NCI-H526 treated with DMSO at 0.1 percent for 48 hours (cell line): ENCODE data around the gene IWS1.
"Not testable (repeated sequence)": the region's sequence is repeated elsewhere in the genome, so short reads cannot be mapped to it uniquely, and the experiment has no call there.

Experiments used
- DNase-seq: peaks from one replicate; lab custom pipeline; 2025; lab: John Stamatoyannopoulos, UW

Gene IWS1

DNA sequence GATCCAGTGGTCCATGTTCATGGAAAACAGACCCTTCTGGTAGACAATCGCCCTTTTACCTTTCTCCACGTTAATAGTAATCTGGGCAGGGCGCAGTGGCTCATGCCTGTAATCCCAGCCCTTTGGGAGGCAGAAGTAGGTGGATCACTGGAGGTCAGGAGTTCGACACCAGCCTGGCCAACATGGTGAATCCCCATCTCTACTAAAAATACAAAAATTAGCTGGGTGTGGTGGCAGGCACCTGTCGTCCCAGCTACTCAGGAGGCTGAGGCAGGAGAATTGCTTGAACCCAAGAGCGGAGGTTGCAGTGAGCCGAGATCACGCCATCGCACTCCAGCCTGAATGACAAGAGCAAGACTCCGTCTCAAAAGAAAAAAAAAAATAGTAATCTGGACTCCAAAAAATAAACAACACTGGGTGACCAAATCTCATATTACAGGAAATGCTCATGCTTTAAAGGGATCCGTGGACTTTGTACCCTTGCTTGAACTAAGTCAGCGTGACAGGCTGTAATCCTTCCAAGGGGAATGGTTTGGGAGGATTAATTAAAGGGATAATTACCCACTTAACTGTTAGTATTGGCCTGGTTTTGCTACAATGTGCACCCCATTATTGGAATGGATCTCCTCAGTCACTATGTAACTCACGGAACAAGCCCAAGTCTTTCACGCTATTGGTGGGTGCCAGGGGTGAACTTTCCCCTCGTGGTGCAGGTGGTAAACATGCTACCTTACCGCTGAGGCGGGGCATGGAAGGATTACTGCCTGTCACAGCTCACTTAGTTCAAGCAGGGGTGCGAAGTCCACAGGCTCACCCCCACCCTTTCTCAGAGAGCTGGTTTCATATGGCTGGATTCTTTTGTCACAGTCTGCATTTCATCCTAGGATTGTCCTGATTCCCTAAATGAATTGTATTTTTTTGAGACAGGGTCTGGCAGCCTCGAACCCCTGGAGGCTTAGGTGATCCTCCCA is 71.4 kb downstream of the IWS1 start:
- DNase-seq = peak; percentile 53

DNA sequence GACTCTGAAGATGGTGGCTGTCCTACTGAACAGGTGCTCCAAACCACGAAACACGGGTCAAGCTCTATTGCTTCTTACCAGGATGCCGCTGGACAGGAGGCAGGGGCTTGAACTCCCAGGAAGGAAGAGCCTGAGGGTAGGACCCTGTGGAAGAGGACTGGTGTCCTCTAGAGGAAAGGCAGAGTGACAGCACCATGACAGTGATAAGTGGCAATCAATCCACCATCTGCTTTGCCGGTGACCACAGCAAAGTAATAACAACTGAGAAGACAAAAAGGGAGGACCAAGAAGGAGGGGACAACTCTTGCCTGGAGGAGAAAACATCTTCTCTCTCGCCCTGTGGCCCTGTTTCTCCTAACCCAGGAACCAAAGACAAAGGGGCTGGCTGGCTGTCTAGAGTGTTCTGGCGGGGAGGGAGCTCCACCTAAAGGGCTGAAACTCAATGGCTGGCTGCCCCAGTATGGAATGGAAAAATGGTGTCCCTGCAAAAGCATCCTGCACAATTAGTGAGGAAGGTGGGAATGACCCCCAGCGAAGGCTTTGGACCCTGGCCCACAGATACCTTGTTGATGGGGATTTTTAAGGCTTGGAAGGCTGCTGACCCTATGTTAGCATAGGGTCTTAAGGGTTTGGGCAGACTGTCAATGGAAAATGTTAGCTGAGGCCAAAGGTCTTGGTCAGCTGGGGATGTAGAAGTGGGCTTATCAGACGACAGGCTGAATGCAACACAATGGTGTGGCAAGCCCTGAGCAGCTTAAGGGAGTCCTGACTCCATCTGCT is 72.7 kb downstream of the IWS1 start:
- no peak for DNase-seq

DNA sequence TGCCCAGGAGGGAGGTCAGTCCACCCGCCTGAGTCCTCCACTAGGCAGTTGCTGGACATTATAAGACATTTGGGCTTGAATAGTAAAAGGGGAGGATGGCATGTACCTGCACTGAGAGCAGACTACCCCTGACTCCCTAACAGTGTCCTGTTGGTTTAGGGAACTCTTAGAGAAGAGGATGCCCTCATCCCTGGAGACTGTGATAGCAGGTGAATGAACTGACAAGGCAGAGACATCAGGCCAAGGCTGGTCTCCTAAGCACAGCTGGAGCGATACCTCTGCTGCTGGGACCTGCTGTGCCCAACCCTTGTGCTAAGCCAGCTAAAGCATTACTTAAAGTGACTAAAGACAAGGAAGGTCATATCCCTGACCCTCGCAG is 73.3 kb downstream of the IWS1 start:
- no peak for DNase-seq

DNA sequence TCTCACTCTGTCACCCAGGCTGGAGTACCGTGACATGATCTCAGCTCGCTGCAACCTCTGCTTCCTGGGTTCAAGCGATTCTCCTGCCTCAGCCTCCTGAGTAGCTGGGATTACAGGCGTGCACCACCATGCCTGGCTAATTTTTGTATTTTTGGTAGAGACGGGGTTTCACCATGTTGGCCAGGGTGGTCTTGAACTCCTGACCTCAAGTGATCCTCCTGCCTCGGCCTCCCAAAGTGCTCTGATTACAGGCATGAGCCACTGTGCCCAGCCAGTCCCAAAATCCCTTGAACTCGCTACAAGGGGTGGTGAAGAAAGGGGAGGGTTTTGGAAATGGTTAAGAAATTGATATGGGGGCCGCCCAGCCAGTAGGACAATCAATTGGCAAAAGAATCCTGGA is 73.9 kb downstream of the IWS1 start:
- not testable (repeated sequence) for DNase-seq

DNA sequence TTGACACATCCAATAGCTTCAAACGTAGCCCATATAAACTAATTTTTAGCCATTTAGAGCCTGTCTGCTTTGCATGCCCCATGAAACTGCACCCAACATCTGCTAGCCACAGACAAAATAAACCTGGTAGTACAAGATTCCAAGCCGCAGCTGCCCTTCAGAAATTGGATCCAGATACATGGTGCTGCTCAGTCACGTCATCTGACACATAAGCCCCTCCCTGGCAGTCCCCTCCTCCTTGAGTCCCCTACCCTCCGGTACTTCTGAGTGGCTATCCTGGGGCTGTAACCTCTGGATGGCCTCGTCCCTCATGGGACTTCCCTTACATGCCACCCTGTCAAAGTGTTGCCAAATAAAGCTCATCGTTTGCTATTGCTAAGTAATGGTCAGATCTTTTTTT is 74.3 kb downstream of the IWS1 start:
- DNase-seq = no peak

DNA sequence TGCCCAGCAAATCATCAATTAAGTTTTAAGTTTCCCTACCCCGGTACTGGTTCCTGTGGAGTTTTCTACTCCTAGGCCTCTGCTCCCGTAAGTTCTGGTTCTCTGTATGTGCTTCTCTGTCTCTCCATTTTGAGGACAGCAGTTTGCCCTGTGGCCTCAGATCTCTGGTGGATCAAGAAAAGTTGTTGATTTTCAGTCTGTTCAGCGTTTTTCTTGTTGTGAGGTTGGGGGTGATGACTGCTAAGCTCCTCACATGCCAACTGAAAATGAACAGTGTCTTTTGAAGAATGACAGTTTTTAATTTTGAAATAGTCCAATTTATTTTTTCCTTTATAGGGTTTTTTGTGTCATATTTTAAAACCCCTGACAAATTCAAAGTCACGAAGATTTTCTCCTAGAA is 76.4 kb downstream of the IWS1 start:
- DNase-seq = no peak

DNA sequence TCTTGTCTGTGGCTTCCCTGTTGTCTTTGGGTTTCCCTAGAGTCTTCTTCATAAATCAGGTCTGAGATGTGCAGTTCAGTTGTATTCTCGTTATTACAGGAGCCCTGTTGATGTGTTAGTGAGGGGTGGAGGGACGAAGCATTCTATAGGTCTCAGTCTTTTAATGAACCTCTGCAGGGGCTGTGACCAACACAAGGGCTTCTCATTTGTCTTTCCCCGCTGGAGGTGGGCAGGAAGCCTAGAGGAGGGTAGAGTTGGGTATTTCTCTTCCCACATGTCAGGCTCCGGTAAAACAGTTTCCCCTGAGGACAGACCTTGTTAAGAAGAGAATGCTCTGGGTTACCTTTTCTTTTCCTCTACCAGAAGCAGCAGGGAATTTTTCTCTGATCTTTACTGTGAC is 76.9 kb downstream of the IWS1 start:
- no peak for DNase-seq

DNA sequence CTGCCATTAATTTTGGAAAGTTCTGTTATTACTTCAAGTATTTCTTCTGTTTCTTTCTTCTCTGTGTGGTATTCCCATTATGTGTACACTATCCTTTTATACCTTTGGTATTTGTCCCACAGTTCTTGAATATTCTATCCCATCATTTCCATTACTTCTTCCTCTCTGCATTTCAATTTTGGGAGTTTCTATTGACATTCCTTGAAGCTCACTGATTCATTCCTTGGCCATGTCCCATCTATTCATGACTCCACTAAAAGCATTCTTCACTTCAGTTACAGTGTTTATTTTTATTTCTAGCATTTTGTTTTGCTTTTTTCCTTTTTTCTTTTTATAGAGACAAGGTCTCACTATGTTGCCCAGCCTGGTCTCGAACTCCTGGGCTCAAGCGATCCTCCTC is 77.8 kb downstream of the IWS1 start:
- no peak for DNase-seq

DNA sequence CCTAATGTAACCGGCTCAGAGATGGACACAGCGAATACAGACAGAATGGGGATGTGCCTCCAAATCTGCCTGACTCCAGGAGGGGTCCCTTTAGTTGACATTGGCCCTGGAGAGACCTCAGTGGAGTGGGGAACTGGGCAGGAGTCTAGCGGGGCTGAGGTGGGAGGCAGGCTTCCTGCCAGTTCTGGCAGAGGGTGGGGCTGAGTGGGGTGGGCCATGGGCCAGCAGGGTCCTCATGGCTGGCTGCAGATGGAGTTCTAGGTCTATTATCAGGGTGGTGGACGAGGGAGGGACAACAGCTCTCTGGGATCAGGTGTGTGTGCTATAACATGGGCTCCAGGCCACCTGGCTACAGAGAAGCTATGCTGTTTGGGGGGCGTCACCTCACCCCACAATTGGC is 86.9 kb downstream of the IWS1 start:
- no peak for DNase-seq

DNA sequence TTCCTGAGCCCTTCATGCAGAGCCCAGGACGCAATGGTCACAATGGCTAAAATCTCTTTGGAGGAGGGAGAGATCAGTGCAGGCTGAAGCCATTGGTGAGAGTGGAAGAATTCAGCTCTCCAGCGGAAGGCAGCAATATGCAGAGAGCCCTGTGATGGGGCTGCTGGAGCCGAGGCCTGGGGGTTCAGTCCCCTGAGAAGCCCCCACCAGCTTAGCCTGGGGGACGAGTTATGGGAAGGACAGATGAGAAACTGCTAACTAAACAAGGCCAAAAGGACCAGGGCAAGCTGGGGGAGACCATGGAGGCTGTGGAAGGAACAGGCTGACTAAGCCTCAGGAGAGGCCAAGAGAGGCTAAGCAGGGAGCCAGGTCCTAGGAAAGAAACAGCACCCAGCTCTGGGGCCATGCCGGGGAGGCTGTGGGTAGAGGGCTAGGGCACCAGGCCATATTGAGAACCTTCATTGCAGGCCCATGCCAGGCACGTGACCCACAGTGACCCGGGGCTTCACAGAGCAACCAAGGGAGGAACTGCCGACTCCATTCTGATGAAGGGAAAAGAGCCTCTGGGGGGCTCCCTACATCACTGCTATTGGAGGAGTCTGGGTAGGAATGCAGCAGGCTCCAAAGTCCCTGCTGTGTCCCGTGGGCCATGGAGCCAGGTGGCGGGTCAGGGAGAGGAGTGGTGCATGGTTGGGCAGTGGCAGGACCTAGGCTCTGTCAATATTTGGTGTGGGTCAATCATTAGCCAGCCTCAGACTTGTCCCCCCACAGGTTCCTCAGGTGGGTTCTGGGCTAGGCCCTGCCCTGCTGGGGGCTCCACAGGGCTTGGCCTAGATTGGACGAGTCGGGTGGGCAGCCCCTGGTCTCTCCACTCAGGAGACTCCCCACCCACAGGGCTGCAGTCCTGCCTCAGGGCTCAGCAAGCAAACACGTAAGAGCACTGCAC is 88.2 kb downstream of the IWS1 start:
- no peak for DNase-seq

DNA sequence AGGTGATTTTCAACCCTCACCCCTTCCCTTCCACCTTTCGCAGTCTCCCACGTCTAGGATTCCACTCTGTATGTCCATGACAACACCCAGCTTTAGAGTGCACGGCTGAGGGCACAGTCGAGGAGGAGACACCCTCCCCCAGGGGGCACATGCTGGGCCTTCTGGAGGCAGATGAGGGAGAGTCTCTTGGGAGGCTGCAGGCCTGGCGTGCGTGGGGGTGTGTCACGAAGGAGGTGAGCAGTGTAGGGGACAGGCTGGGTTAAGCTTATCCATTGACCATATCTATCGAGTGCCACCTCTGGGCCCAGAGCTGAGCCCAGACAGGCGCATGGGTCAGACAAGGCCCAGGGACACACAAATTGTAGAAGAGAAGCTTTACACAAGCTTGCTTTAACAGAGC is 89.2 kb downstream of the IWS1 start:
- DNase-seq = no peak

DNA sequence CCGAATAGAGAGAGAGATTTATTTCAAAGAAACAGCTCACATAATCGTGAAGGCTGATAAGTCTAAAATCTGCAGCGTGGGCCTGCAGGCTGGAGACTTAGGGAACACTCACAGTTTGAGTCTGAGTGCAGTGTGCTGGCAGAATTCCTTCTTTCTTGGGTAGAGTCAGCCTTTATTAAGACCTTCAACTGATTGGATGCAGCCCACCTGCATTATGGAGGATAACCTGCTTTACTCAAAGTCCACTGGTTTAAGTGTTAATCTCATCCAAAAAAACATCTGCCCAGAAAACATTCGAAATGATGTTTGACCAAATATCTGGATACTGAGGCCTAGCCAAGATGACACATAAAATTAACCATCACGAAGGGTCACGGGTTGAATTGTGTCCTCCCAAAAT is 91.8 kb downstream of the IWS1 start:
- no peak for DNase-seq

DNA sequence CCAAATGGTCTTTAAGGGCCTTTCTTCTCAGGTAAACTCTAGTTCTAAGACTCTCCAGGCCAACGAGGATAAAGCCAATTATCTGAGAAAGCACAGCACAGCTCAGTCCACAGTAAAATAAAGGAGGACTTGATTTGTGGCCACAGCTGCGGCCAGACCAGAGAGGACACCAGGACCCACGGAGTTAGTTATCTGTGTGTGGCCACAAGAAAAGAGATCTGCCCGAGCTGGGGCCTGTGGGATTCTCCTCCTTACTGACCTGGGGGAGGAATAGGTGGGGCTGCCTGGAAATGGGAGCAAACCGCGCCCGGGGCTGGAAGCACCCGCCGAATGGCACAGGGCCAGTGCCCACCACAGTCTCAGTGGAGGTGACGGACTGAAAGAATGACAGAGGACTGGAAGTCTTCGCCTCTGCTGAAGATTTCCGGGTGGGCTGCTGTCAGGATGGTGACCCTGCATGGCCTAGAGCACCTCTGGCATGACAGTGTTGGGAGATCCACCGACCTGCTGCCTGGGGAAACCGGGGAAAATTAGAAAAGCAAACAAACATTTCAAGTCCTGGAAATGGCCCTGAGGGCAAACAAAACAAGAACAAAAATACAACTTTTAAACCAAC is 94.8 kb downstream of the IWS1 start:
- DNase-seq = no peak
